OCI-LY3 (cell line): ENCODE results near the gene ATP2A2.

Experiments used
- H2AFZ ChIP-seq: fragments of 200-600, 300-600 bp; shearing (Covaris generic); 2 replicates; pipeline ENCODE4 v1.6.0; 2014; ENCODE audit warnings: antibody characterized with exemption, low read depth, low read length
- H3K27ac ChIP-seq: fragments of 200-600, 300-600 bp; sonication (generic); 2 replicates; pipeline ENCODE4 v1.5.1; 2014; ENCODE audit warnings: mild to moderate bottlenecking, low read length, moderate library complexity, mixed read lengths
- H3K27me3 ChIP-seq: fragments of 200-600, 300-600 bp; sonication (generic); 2 replicates; pipeline ENCODE4 v1.6.1; 2014; ENCODE audit warnings: low read depth, low read length, mixed read lengths
- H3K36me3 ChIP-seq: fragments of 200-600, 300-600 bp; sonication (generic); replicated peaks from 2 replicates; pipeline ENCODE3; 2014; ENCODE audit warnings: low read depth, low read length, mixed read lengths
- H3K4me1 ChIP-seq: fragments of 300-600, 200-600 bp; sonication (generic); 2 replicates; pipeline ENCODE4 v1.6.1; 2014; ENCODE audit warnings: low read length, mixed read lengths
- H3K4me2 ChIP-seq: fragments of 200-600, 300-600 bp; sonication (generic); 2 replicates; pipeline ENCODE4 v1.6.1; 2014; ENCODE audit warnings: low read length, mixed read lengths
- H3K4me3 ChIP-seq: fragments of 300-600, 200-600 bp; sonication (generic); 2 replicates; pipeline ENCODE4 v1.5.1; 2014; ENCODE audit warnings: antibody characterized with exemption, mild to moderate bottlenecking, low read length, moderate library complexity
- H3K79me2 ChIP-seq: fragments of 300-600, 200-600 bp; shearing (Covaris generic); 2 replicates; pipeline ENCODE4 v1.6.1; 2014; ENCODE audit warnings: mild to moderate bottlenecking, low read length, mixed read lengths
- H3K9ac ChIP-seq: fragments of 300-600, 200-600 bp; shearing (Covaris generic); 2 replicates; pipeline ENCODE4 v1.6.0; 2014; ENCODE audit warnings: mild to moderate bottlenecking, low read length, moderate library complexity
- H3K9me3 ChIP-seq: fragments of 200-600, 300-600 bp; shearing (Covaris generic); 2 replicates; pipeline ENCODE4 v1.6.1; 2014; ENCODE audit warnings: low read length, mixed read lengths; ENCODE audit not compliant: insufficient read depth
- H4K20me1 ChIP-seq: fragments of 200-600, 300-600 bp; sonication (generic); 2 replicates; pipeline ENCODE4 v1.6.1; 2016; ENCODE audit warnings: low read length, mixed read lengths; ENCODE audit not compliant: insufficient read depth
- CTCF ChIP-seq: fragments of 200-600, 300-600 bp; sonication (generic); IDR thresholded peaks from 2 replicates; pipeline ENCODE4 v1.5.1; 2014; ENCODE audit warnings: antibody characterized with exemption, low read length, low read depth
- EZH2phosphoT487 ChIP-seq: fragments of 200-600 bp; shearing (Covaris generic); IDR thresholded peaks from 2 replicates; pipeline ENCODE4 v1.6.1; 2018; ENCODE audit warnings: antibody characterized with exemption, mixed run types, low read depth

The ATP2A2 gene

DNA sequence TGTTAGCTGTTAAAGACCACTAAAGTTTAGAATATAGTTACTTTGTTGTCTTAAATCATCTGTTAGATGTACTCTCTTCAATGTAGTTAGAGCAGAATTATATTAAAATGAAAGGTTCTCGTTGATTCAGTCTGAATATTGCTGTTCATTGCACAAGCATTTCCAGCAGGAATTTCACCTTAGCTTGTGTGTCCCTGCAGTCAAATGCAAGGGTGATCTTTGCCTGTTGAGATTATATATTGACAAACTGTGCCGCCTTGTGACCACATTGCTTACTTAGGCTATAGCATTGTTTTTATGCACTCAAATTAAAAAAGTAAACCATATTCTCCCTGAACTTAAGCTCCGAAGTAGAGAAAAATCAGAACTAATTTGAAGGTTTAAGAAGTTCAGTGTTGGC lies 39.5 kb downstream of the ATP2A2 start:
- Histone ChIP-seq H3K36me3 (peaks cover 41% of the 10 kb centered on the region), H3K4me1 (peaks cover 12% of the 10 kb centered on the region), H3K9me3 (no peaks in the 10 kb centered on the region), H3K4me2 (no peak overlapping the region), H3K27ac (no peak overlapping the region), H4K20me1 (peaks cover 8% of the 10 kb centered on the region), H3K9ac (no peak overlapping the region), H3K79me2 (peaks cover 98% of the 10 kb centered on the region), H3K27me3 (no peaks in the 10 kb centered on the region), H3K4me3 (no peak overlapping the region), H2AFZ (no peak overlapping the region)
- no peak for TF ChIP-seq CTCF
- no peak for TF ChIP-seq EZH2phosphoT487

DNA sequence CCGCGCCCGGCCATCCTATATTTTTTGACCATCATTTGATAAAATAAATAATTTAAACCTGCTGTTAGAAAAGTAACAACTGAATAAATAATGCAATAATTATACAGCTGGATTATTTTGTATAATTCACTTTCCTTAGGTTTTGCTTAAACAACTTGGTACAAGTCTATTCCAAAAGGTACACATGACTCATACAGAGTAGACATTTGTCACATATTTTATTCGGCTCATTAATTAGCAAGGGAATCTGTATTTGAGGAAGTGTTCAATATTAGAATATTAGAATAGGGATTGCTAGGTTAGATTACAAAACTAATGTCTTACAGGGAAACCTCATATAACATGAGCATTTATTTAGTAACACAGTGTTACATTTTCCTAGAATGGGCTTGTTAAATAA lies 48.7 kb downstream of the ATP2A2 start:
- no peaks in the 10 kb centered on the region for H3K27me3 ChIP-seq
- no peaks in the 10 kb centered on the region for H3K9me3 ChIP-seq
- TF ChIP-seq EZH2phosphoT487 (no peak), CTCF (no peak)
- H3K79me2 ChIP-seq, result peaks cover 83% of the 10 kb centered on the region
- H4K20me1 ChIP-seq, result peaks cover 36% of the 10 kb centered on the region
- no peaks in the 10 kb centered on the region for H3K4me1 ChIP-seq
- no peak overlapping the region for H3K9ac ChIP-seq
- no peak overlapping the region for H3K4me3 ChIP-seq
- H3K27ac ChIP-seq, result no peak overlapping the region
- H3K36me3 ChIP-seq, result peaks cover 78% of the 10 kb centered on the region
- no peak overlapping the region for H2AFZ ChIP-seq
- no peak overlapping the region for H3K4me2 ChIP-seq

DNA sequence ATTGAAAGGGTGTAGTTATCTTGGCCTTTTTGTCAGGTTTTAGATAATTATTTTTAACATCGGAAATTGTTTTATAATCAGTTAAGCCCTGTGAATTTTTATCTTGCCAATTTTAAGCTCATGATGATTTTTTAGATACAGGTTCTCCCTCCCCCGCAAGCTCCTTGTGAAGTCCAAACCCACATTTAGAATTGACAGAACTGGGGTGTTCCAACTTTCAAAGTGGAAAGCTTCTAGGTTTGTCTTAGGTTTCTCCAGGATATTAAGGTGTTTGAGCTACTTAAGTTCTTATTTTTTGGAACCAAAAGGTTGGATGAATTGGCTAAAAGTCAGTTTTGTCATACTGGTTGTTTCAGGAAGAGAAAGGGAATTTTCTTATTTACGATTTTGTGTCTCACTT lies 49.1 kb downstream of the ATP2A2 start:
- H3K79me2 ChIP-seq, result peaks cover 82% of the 10 kb centered on the region
- H3K4me2 ChIP-seq, result no peak overlapping the region
- H4K20me1 ChIP-seq, result peaks cover 36% of the 10 kb centered on the region
- H3K9ac ChIP-seq, result no peak overlapping the region
- no peak overlapping the region for H3K27ac ChIP-seq
- no peak overlapping the region for H3K4me3 ChIP-seq
- no peaks in the 10 kb centered on the region for H3K9me3 ChIP-seq
- H3K4me1 ChIP-seq, result no peaks in the 10 kb centered on the region
- H3K27me3 ChIP-seq, result no peaks in the 10 kb centered on the region
- H3K36me3 ChIP-seq, result peaks cover 83% of the 10 kb centered on the region
- TF ChIP-seq EZH2phosphoT487 (no peak), CTCF (no peak)
- H2AFZ ChIP-seq, result no peak overlapping the region

DNA sequence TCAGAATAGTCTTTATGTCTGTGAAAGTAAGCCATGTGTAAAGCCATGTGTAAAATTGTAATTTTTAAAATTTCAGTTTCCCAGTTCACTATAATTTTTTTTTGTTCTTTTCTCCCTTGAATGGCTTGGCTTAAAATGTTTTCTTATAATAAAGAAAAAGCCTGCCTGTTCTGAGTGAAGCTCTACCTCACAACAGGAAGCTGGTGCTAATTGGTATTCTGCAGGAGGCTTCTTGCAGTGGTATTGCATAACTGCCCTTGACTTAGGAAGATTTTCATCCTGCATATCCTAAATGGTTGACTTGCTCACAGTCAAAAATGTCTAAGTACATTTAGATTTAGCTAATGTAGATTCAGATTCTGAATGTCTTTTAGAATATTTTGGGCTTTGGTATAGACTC lies 49.5 kb downstream of the ATP2A2 start:
- TF ChIP-seq CTCF (no peak), EZH2phosphoT487 (no peak)
- no peak overlapping the region for H3K4me2 ChIP-seq
- no peak overlapping the region for H3K27ac ChIP-seq
- H4K20me1 ChIP-seq, result peaks cover 36% of the 10 kb centered on the region
- no peak overlapping the region for H2AFZ ChIP-seq
- peaks cover 82% of the 10 kb centered on the region for H3K79me2 ChIP-seq
- H3K4me1 ChIP-seq, result no peaks in the 10 kb centered on the region
- no peak overlapping the region for H3K9ac ChIP-seq
- no peaks in the 10 kb centered on the region for H3K9me3 ChIP-seq
- no peaks in the 10 kb centered on the region for H3K27me3 ChIP-seq
- H3K36me3 ChIP-seq, result peaks cover 86% of the 10 kb centered on the region
- no peak overlapping the region for H3K4me3 ChIP-seq
